Nephron progenitor cell (in vitro differentiated cells): ENCODE measurements around the gene REL.
A peak's percentile ranks its signal among the peaks of the same experiment; 100 is the strongest.

Experiments used
- DNase-seq: peaks from one replicate; pipeline ENCODE4 v3.0.0; 2021
- H3K27ac Mint-ChIP-seq: 2 replicates; pipeline ENCODE4 v1.8.0; 2021; ENCODE audit warnings: mild to moderate bottlenecking, moderate library complexity, mixed read lengths
- H3K27me3 Mint-ChIP-seq: 2 replicates; pipeline ENCODE4 v1.8.0; 2021; ENCODE audit warnings: mild to moderate bottlenecking, low read depth, mixed read lengths; ENCODE audit not compliant: poor library complexity
- H3K36me3 Mint-ChIP-seq: 2 replicates; pipeline ENCODE4 v1.8.0; 2021; ENCODE audit warnings: low read depth, mixed read lengths
- H3K4me1 Mint-ChIP-seq: 2 replicates; pipeline ENCODE4 v1.8.0; 2021; ENCODE audit warnings: mixed read lengths
- H3K4me3 Mint-ChIP-seq: 2 replicates; pipeline ENCODE4 v1.8.0; 2021; ENCODE audit warnings: mild to moderate bottlenecking, moderate library complexity, mixed read lengths
- H3K9me3 Mint-ChIP-seq: 2 replicates; pipeline ENCODE4 v1.8.0; 2021; ENCODE audit warnings: mild to moderate bottlenecking, moderate library complexity, mixed read lengths
- CTCF ChIP-seq: fragments of 200-600 bp; sonication (generic); IDR thresholded peaks from 2 replicates; pipeline ENCODE4 v1.5.0; 2021; ENCODE audit warnings: antibody characterized with exemption

REL gene

DNA sequence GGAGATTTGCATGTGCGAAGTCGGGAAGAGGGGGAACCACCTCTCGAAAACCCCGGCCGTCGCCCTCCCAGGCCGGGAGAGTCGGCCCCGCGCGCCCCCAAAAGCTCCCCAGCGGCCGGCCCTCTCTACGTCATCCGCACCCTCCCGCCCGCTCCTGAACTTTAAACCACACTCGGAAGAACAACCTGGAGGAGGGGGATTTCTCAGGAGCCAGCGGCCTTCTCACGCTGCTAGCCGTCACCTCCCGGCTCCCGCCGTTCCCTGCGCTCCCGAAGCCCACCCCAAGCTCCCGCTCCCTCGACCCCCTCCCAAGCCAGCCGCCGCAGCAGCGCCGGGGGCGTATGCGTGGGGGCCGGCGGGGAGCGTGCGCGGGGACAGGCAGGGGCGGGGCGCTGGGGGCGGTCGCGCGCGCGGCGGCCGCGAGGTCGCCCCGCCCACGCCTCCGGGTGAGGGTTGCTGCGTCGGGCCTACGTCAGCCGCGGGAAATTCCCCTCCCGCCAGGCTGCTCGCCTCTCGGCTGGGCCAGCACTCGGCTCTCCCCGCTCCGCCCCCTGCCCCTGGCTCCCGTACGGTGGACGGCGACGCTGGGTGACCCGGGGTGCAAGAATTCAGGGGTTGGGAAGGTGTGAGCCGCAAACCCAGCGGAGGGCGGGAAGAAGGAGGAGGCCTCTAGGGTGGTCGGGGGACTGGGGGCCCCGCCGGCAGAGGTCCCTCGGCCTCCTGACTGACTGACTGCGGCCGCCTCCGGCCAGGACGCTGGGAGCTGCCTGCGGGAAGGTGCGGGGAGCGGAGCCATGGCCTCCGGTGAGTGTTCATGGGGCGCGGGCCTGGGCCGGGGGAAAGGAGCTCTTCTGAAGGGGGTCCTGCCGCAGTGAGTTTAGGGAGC lies at the start of gene REL:
Gene REL (plus strand): TSS at position 528 of the 886 bp plus-strand sequence. CDS start 267 bp downstream, at position 795.
- Mint-ChIP-seq H3K27me3 (peaks cover 2% of the 10 kb centered on the region), H3K9me3 (no peaks in the 10 kb centered on the region), H3K4me1 (peaks cover 47% of the 10 kb centered on the region), H3K36me3 (no peaks in the 10 kb centered on the region), H3K27ac (peak within 1 kb of the TSS; percentile 99), H3K4me3 (peak within 1 kb of the TSS; percentile 95)
- no peak for TF ChIP-seq CTCF
- peak; percentile 94 for DNase-seq

- Mint-ChIP-seq H3K9me3 (no peaks in the 10 kb centered on the region), H3K27ac (no peak overlapping the region), H3K4me3 (no peak overlapping the region), H3K36me3 (no peaks in the 10 kb centered on the region), H3K27me3 (peaks cover 8% of the 10 kb centered on the region), H3K4me1 (no peaks in the 10 kb centered on the region)
- no peak for DNase-seq
- TF ChIP-seq CTCF: no peak
These were observed 49.5 kb upstream of the REL start for GRCh38 chr2:60831921-60832320.

DNA sequence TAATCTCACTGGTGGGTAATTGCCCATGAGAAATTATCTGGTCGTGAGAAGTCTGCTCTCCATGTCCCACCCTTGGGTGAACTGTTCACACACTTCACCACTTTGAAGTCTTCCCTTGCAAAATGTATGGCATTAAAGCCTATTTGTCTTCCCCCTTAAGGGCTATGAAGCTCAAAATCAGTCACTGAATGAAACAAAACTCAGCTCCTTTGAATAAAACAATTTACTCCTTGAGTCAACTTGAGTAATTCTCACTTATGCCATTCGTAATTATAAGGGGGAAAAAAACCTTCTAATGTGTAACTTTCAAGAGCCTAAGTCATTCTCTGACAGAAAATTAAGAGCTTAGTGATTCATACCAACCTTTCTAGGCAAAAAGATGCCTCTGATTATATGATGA lies 48.8 kb upstream of the REL start:
- TF ChIP-seq CTCF: no peak
- no peak overlapping the region for H3K4me3 Mint-ChIP-seq
- H3K27ac Mint-ChIP-seq: no peak overlapping the region
- H3K9me3 Mint-ChIP-seq: no peaks in the 10 kb centered on the region
- peaks cover 12% of the 10 kb centered on the region for H3K27me3 Mint-ChIP-seq
- no peaks in the 10 kb centered on the region for H3K4me1 Mint-ChIP-seq
- no peak for DNase-seq
- no peaks in the 10 kb centered on the region for H3K36me3 Mint-ChIP-seq

- Mint-ChIP-seq H3K4me3 (no peak overlapping the region), H3K36me3 (no peaks in the 10 kb centered on the region), H3K27me3 (peaks cover 13% of the 10 kb centered on the region), H3K9me3 (no peaks in the 10 kb centered on the region), H3K4me1 (peaks cover 3% of the 10 kb centered on the region), H3K27ac (no peak overlapping the region)
- no peak for TF ChIP-seq CTCF
- DNase-seq: no peak
These were observed 47.1 kb upstream of the REL start for GRCh38 chr2:60834270-60834717.

DNA sequence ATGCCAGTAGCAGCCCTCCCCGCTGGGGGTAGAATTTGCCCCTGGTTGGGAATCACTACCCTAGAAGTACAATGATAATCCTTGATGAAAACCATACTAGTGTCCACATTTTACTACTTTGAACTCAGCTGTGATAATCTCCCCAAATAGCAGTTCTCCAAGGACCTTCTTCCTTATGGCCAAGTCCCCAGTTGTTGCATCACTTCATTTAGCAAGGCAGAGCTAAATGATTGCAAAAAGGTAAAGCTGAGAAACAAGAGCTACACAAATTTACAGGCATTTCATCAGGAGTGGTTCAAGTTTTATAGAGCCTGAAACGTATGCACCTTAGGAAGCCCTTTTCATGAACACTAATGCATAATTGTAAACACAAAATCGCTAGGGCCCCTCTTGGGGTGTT lies 44.9 kb upstream of the REL start:
- H3K27me3 Mint-ChIP-seq: peaks cover 10% of the 10 kb centered on the region

More for the DNA sequence above, 44.9 kb upstream of the REL start:
- DNase-seq: no peak
- Mint-ChIP-seq H3K36me3 (no peaks in the 10 kb centered on the region), H3K9me3 (no peaks in the 10 kb centered on the region), H3K4me3 (no peak overlapping the region), H3K4me1 (peaks cover 6% of the 10 kb centered on the region), H3K27ac (no peak overlapping the region)
- no peak for TF ChIP-seq CTCF
